CD4-positive, alpha-beta T cell treated with Interleukin-15 for 1 hour (primary cell): ENCODE results near the gene TENM4.

ENCODE experiments used
- DNase-seq: peaks from one replicate; pipeline ENCODE4 v3.0.0-alpha.2; 2020

The TENM4 gene

DNA sequence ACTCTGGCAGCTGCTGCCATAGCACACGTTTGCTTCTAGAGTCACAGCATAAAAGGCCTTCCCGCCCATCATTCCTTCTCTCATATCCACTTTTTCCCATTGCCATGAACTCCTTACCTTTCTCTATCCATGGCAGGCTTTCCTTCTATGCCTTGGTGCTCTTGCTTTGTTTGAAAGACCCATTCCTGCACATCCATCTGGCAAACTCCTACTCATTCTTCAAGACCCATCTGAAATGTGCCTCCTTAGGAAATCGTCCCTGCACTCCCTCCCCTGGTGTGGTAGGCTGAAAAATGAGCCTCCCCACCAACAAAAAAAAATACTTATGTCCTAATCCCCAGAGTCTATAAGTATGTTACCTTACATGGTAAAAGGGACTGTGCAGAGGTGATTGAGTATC lies 100.3 kb downstream of the TENM4 start:
- DNase-seq: no peak

DNA sequence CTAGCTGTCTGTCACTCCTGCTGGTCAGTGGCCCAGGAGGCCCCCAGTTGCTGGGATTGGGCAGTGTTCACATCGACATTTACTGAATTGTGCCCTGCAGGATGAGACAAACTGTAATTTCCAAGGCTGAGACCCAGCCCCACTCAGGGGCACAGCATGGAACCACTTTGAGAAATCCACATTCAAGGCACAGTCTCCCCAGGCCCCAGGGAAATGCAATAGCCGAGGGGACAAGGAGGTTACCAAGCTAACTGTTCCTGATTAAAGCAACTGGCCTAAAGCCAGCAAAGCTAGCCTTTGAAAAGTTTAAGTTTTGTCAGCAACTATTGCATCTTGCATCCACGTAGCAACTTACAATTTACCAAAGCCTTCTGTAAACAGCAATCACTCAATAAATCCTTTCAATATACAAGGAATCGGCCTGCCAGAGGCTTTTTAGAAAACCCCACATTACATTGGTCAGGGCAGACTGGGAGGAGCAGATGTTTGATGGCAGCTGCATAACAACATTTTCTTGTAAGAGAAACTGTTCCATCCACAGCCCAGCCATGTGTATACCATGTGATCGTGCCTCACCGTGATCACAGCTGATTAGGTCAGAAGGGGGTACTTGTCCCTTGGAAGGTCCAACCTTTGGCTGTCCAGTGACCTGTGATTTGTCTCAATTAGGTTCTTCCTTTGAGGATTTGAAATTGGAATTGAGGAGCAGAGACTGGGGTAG lies 103.9 kb downstream of the TENM4 start:
- DNase-seq: no peak

DNA sequence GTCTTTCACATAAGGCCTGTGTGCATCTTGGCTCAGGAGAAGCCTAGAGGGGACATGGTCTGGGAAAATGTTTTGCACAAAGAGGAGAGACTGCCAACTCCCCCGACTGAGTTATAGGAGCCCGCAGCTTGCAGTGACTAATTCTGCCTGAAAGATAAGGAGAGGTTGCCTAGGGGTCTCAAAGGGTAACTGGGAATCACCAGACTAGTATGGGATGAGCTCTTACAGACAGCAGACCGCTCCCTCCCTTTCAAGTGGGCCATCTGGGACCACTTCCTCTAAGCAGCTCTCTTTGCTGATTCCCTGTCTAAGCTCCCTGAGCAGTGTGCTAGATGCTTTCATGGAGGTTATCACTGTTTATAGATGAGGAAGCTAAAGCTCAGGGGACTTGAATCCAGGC lies 105.1 kb downstream of the TENM4 start:
- no peak for DNase-seq

DNA sequence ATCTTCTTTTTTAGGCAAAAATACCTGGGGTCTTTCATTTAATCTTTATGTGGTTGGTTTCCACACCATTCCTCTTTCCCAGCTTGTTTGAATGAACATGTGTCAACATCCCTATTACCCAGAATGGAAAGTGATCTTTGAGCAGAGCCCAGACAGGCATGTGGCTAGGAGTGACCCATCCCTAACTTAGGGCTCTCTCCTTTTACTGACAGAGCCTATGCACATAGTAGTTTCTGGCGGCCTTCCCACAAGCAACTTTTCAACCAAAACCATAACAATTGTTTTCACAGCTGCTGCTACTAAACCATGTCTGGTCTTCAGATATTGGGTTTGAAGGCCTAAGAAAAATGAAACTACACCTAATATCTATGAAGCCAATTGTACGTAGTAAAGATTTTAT lies 107.5 kb downstream of the TENM4 start:
- DNase-seq: no peak

DNA sequence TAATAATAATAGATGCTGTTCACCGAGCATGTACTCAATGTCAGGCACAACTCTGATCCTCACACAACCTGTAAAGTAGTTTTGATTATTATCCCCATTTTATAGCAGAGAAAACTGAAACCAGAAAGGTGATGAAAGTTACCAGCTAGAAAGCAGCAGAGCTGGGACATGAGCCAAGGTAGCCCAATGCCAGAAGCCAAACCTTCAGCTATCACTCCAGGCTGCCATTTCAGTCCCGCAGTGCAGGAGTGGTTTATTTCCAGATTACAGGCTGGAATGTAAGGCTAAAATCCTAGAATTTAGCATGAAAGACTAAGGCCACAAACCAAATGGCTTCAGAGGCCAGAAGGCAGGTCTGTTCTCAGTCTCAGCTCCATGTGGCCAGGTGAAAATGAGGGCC lies 108.8 kb downstream of the TENM4 start:
- no peak for DNase-seq

DNA sequence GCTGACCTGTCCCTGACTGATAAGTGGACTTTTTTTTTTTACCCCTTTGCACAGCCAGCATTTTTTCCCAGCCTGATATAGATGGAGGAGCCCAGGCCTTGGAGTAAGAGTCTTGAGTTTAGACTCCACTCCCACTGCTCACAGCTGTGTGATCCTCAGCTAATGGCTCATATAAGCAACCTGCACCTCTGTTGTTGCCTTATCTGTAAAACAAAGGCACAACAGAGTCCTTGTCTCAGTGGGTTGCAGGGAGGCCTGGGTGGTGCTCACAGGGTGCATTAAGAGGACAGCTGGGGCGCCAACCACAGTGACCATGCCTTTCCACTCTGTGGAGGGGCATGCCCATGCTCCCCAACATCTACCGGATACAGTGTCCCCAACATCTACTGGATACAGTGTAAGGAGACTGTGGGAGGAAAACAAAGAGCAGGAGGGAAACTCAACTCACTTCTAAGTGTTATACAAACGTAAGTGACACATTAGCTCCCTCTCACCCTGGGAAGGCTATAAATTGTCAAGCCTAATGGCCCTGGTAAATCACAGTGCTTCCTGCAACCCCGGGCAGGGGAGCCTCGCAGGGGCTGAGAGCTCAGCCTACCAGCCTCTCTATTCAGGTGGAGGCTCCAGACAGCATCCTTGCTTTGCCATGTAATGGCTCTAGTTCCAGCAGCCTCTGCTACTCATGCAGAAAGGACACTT lies 109.5 kb downstream of the TENM4 start:
- DNase-seq: no peak

DNA sequence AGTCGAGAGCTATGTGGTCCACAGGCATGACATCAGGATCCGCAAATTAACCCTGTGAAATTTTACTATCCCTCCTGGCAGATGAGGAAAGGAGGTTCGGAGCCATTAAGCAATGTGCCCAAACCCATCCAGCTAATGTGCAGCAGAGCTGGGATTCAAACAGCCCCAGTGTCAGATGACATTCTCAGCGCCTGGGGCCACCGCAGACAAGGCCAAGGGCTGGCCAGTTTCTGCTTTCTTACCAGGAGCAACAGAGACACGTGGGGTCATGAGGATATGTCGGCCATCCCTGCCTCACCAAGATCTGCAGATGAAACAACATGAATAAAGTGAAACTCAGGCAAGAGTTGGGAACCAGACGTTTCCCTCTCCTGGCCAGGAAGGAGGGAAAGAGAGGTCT lies 110.2 kb downstream of the TENM4 start:
- DNase-seq: no peak

DNA sequence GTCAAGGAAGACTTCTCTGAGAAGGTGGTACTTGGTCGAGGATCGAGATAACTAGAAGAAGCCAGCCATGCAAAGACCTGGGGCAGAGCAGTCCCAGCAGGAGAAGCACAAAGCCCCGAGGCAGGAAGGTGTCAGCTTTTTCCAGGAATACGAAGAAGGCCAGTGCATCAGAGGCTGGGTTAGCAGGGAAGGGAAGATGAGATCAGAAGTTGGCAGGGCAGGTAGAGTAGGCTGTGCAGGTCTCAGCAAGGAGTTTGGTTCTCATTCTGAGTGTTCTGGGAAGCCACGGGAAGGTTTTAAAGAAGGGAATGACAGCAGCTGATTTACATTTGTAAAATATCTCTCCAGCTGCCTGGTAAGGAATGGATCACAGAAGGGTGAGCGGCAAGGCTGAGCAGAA lies 111.3 kb downstream of the TENM4 start:
- DNase-seq: no peak

DNA sequence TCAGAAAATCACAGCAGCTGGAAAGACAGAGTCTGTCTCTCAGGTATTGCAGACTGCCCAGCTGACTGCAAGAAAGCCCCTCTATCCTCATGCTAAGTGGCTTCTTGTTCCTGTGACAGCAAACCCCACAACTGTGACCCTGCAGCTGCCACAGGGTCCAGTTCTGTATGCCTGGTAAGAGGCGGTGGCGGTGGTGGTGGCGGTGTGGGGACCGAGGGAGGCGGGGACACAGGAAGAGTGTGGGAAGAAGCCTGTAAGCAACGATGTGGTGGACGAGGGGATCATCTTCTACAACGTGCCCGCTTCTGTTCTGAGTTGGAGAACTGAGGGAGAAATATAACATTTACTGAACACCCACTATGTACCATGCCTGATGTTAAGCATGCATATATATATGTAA lies 112.4 kb downstream of the TENM4 start:
- no peak for DNase-seq

DNA sequence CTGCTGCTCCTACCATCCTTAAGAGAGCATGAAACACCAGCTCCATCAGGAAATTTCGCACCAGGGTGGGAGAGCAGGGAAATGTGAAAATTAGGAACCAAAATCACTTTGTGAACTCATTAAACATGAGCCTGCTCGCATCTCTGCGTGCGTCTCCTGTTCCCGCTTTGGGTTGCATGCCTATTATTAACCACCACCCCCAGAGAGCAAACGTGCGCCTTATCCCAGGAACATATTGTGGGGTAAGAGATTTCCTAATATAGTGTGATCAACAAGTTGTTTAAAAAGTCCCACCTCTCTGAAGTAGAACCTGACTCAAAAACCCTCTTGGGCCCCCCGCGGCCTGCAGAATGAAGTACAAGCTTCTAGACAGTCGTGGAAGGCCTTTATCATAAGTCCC lies 115.0 kb downstream of the TENM4 start:
- no peak for DNase-seq

DNA sequence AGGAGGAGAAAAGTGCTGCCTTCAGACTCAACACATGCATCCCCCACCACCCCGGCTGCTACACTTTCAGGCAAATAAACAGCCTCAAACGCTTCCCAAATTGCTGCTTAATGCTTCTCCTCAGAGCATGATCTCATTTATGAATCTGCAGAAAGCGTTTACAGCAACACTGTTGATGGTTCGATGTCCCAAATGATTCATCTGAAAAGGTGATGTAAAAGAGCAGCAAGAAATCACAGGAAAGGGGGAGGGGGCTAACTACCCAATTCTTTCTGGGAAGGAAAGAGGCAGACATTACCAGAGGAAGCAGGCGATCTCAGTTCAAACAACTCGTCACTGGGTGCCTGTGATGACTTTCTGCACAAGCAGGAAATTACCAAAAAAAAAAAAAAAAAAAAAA lies 119.6 kb downstream of the TENM4 start:
- DNase-seq: no peak

DNA sequence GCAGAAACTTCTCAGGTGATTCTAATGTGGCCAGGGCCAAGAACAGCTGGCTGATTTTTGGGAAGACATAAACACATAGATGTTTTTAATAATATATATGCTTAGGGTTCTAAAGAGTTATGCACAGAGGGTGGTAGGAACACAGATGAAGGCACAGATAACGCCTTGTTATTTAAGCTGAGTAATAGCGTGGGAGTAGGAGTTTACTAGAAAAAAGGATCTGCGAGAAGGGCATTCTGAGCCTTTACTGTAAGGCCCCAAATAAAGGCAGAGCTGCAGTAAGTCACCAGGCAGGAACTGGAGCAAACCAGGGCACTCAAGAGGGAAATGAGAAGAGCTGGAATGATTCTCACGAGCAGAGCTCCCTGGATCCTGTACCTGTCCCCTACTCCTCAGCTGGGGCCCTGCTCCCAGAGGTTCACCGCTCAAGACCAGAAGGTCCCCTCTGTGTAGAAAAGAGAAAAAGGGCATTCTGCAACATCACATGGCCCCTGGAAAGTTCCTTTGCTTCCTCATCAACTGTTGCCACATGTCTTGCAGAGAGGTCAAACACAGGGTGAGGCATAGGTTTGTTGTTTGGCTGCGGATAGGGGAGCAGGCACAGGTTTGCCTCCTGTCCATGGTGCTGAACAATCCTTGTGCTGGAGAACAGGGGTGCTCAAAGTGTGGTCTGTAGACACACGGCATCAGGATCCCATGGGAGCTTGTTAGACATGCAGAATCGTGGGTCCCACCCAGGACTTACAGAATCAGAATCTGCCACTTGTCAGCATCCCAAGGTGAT lies 125.7 kb downstream of the TENM4 start:
- no peak for DNase-seq

DNA sequence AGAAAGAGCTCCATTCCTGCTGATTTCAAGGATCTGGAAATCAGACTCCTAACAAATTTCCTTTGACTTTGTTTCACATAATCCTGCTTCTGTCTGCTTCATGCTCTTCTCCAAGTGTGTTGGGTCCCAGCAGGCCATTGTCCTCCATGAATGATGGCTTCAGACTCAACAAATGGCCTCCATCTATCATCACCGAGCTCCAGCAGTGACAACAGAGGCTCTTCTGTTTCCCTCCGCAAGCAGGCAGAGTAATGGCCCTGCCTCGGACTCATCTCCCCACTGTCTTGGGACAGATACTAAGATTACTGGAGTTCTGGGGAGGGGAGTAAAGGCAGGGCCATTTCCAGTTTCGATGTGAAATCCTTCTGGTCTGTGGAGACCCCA lies 127.3 kb downstream of the TENM4 start:
- DNase-seq: no peak

DNA sequence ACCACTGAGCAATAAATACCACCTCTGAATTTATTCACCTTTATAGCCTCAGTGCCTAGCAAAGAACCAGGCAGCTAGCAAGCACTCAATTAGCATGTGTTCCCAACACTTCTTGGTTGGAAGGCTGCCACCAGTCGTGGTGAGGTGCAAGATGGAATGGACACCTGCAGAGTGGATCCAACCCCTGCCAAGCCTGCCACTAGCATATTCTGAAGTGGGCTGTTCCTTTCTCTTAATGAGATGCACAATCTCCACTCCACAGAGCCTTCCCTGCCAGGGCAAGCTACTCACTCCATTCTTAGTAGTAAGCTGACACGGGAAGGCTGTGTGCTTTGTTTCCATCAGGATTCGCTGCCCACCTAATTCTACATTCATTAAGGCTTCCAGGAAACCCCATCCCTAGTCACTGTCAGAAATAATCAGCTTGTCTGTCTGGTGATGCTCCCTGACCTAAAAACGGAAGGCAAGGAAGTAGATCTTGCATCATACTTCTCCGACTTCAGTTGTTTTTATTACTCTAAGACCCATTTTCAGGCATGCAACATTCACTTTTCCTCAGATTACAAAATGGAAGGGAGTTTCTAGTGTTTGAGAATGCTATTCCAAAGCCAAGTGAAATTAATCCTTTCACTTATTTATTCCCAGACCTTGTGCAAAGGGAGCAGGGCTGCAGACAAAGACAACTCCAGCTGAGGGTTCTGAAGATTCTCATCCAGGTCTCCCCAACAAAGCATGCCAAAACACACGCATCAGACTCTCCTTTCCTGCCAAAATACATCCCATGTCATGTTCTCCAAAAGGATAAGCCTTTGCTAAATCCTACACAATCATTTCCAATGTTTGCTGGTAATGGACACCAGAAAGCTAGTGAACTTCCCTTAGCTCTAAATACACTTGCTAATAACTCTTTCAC lies 128.0 kb downstream of the TENM4 start:
- no peak for DNase-seq

DNA sequence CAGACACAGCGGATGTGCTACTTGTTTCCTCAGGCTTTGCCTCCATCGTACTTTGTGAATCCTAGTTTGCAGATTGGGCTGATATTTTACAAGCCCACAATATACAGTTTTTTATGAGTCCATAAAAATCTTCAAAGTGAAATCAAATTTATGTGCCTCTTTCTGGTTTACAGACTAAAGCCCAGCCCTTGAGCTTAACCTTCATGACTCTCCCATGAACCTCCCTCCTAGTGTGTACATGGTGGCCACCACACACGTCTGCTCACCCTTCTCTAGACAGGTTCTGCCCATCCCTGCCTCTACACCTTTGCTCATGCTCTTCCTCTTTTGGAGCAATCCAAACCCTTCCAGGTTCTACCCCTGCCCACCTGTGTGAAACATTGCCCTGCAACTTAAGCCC lies 129.4 kb downstream of the TENM4 start:
- no peak for DNase-seq

DNA sequence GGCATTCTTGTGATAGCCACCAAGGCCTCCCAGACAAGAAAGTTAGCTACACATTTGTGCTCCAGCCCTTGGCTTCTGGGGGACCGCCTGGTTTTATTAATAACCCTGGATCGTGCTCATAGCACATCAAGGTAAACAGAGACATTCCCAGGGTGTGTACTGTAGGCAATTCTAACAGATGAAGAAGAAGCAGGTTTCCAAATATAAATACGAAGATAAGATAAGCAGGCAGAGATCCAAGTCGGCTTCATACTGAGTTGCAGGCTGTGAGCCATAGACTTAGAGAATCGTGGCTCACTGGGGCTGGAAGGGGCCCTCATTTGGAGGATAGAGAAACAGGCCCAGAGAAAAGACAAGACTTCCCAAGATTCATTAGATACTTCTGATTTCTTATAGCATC lies 131.4 kb downstream of the TENM4 start:
- DNase-seq: no peak

DNA sequence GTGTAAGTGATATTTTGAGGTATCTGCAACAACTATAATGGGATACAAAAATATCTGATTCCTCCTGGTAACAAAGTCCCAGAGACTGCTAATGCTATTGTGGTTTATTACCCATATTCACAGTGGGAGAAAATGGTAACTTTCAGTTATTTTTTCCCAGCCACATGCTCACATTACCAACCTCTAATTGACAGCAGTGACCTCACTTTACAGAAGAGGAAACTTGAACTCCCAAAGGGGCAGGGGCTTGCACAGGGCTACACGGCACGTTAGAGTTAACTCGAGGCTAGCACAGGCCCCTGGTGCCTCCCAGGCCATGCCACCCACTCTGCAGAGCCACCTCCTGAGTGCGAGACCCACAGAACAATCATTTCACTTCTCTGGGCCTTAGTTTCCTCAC lies 132.4 kb downstream of the TENM4 start:
- DNase-seq: no peak

DNA sequence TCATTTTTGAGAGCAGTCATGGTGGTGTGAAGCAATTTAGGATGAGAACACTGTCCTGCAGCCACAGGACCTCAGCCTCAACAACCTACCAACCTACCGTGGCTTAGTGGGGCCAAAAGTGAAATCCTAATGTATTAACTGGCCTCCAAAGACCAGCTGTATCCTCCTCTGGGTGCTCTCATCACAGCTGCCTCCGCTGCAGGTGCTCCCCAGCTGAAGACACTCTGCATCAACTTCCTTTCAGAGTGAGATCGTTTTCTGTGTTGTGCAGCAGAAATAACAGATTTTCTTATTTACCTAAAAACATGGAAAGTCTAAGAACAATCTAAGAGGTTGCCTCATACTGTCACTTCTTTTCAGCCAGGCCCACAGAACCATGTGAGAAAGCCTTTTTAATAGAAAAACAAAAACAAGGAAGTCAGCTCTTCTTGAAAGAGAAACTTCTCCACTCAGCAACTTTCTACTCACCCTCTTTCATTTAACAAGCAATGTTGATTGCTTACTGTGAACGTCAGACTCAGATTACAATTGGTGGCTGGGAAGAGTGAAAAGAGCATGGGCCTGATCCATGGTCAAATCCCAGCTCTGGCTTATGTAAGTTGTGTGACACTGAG lies 136.1 kb downstream of the TENM4 start:
- DNase-seq: no peak

DNA sequence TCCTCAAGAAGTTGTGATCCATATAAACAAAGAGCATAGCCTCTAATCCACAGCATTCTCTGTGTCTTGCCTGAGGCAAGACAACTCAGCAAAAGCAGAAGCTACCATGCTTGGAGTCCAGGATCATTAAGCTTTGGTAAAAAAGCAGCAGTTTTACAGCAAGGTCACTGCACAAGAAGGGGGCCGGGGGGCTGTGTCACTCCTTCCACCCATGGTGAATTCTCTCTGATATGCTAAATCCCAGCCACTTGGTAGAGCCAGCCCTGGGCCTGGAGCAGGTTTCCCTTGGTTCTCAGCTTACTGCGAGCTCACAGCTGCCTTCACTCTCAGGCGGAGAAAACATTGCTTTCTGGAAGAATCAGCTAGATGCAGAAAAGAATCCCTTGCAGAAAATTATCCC lies 144.7 kb downstream of the TENM4 start:
- DNase-seq: no peak

DNA sequence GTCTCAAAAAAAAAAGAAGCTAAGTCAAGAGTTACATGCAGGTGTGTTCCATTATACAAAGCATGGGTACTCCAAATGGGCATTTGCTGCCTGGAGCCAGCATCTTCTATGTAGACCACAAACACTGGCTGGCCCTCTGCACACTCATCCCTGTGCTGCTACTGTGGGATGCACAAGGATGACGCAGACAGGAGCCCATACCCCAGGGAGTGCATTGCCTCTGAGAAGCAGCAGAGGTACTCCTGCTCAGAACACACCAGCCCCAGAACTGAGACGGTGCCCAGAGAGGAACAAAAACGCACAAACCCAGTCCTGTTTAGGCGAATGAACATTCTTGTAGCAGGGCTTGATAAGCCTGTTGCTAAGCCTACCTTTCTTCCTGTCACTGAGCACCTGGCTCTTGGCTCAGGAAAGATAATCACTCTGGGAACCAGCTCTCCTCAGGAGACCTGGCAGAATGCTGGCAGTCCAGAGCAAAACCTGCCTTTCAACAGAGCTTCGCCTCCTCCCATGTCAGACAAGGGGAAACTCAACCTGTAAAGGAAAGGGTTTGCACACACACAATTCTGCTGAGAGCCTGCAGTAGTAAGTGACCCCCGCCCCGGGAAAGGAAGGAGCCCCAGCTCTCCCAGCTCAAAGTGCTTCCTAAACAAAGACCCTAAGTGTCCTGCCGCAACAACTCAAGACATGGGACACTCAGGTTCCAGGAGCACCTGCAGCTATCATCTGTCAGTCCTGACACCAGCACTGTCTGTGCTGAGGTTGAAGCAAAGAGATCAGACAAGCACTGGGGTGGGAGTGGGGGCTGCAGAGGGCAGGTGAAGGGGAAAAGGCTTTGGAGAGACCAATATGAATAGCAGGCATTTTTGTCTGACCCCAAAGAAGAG lies 145.7 kb downstream of the TENM4 start:
- DNase-seq: no peak

DNA sequence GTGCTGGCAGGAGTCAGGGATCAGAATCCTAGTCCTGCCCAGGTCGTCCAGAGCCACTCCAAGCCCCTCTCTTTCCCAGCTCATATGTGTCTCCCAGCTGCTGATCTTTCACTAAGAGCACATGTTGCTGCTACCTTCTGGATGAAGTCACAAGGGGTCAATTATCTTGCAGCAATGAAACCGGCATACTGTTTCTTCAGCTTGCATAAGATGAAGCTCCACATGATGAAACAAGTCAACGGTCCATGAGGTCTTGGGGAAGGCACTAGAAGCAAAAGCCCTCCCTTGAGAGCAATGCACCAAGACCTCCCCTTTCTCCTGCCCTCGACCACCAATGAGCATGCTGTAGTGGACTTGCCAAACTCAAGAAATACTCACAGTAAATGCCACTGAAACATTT lies 148.9 kb downstream of the TENM4 start:
- no peak for DNase-seq

DNA sequence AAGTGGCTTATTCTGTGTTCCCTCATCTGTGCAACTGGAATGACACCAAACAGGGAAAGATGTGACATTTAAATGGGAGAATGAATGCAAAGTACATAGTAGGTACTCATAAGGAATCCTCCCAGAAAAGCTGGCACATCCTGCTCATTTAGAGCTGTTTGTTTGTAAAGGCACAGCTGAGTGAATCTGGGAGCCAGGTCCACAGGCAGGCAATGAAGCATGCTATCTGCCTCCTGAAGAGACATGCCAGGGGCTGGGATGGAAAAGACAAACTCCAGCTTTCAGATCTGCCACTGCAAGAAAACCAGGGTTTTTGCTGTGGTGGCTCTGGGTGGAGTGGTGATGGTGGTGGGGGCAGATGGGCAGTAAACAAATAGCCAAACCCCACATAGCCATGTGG lies 150.1 kb downstream of the TENM4 start:
- DNase-seq: no peak
